HG03457 (cell line): ENCODE results near the gene PRKN.
"Not testable (repeated sequence)": the region's sequence is repeated elsewhere in the genome, so short reads cannot be mapped to it uniquely, and the experiment has no call there.

Experiments used
- ATAC-seq: cut with Tn5 transposase; IDR thresholded peaks from one replicate; pipeline ENCODE4 v1.9.1; 2021; ENCODE audit warnings: moderate number of reproducible peaks; ENCODE audit not compliant: unreplicated experiment

Gene PRKN

GRCh38 chr6:162541019-162541601, 186.5 kb downstream of the PRKN start:
- ATAC-seq: no peak

GRCh38 chr6:162539321-162539720, 188.2 kb downstream of the PRKN start:
- ATAC-seq: no peak

- ATAC-seq: no peak
Measured at GRCh38 chr6:162538643-162539064, 188.9 kb downstream of the PRKN start.

GRCh38 chr6:162533009-162533400, 194.6 kb downstream of the PRKN start:
- no peak for ATAC-seq

GRCh38 chr6:162532283-162533008, 195.1 kb downstream of the PRKN start:
- no peak for ATAC-seq

GRCh38 chr6:162531391-162531790, 196.2 kb downstream of the PRKN start:
- not testable (repeated sequence) for ATAC-seq

- no peak for ATAC-seq
Measured at GRCh38 chr6:162528538-162528937, 199.0 kb downstream of the PRKN start.

- no peak for ATAC-seq
Measured at GRCh38 chr6:162526960-162527359, 200.6 kb downstream of the PRKN start.

GRCh38 chr6:162525181-162525580, 202.4 kb downstream of the PRKN start:
- ATAC-seq: no peak

- ATAC-seq: no peak
Measured at GRCh38 chr6:162512744-162513143, 214.8 kb downstream of the PRKN start.

GRCh38 chr6:162497389-162497788, 230.2 kb downstream of the PRKN start:
- ATAC-seq: no peak

GRCh38 chr6:162493917-162494316, 233.6 kb downstream of the PRKN start:
- ATAC-seq: no peak

GRCh38 chr6:162491637-162492036, 235.9 kb downstream of the PRKN start:
- no peak for ATAC-seq

- ATAC-seq: no peak
Measured at GRCh38 chr6:162489101-162489976, 238.2 kb downstream of the PRKN start.

GRCh38 chr6:162488444-162488843, 239.1 kb downstream of the PRKN start:
- no peak for ATAC-seq

GRCh38 chr6:162485464-162485863, 242.1 kb downstream of the PRKN start:
- no peak for ATAC-seq

GRCh38 chr6:162481938-162482337, 245.6 kb downstream of the PRKN start:
- no peak for ATAC-seq

GRCh38 chr6:162481320-162481719, 246.2 kb downstream of the PRKN start:
- ATAC-seq: no peak

GRCh38 chr6:162478192-162478671, 249.3 kb downstream of the PRKN start:
- no peak for ATAC-seq

- ATAC-seq: no peak
Measured at GRCh38 chr6:162474722-162475121, 252.8 kb downstream of the PRKN start.

GRCh38 chr6:162471842-162472241, 255.7 kb downstream of the PRKN start:
- no peak for ATAC-seq

GRCh38 chr6:162468326-162468725, 259.2 kb downstream of the PRKN start:
- ATAC-seq: no peak
